ENCODE data around the gene SCCPDH.
A peak's percentile ranks its signal among the peaks of the same experiment; 100 is the strongest.
"Not testable (repeated sequence)": the region's sequence is repeated elsewhere in the genome, so short reads cannot be mapped to it uniquely, and the experiment has no call there.

SCCPDH gene

DNA sequence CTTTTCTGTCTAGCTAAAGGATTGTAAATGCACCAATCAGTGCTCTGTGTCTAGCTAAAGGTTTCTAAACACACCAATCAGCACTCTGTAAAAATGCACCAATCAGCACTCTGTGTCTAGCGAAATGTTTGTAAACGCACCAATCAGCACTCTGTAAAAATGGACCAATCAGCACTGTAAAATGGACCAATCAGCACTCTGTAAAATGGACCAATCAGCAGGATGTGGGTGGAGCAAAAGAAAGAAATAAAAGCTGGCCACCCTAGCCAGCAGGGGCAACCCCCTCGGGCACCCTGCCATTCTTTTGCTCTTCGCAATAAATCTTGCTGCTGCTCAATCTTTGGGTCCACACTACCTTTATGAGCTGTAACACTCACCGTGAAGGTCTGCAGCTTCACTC is 11.8 kb upstream of the SCCPDH start:
- H3K4me3 ChIP-seq (ENCODE audit: low read length); H3K27me3 ChIP-seq (ENCODE audit: control insufficient read depth, insufficient read depth, low read length); H3K4me1 ChIP-seq (ENCODE audit: control insufficient read depth, insufficient read depth, low read length); H3K9ac ChIP-seq (ENCODE audit: low read length); H3K27ac ChIP-seq (ENCODE audit: low read depth, low read length); H3K36me3 ChIP-seq (ENCODE audit: control insufficient read depth, insufficient read depth, low read length): not testable (repeated sequence)

DNA sequence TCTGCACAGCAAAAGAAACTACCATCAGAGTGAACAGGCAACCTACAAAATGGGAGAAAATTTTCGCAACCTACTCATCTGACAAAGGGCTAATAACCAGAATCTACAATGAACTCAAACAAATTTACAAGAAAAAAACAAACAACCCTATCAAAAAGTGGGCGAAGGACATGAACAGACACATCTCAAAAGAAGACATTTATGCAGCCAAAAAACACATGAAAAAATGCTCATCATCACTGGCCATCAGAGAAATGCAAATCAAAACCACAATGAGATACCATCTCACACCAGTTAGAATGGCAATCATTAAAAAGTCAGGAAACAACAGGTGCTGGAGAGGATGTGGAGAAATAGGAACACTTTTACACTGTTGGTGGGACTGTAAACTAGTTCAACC is 4.8 kb upstream of the SCCPDH start:
- not testable (repeated sequence) for H3K27ac ChIP-seq (ENCODE audit: low read depth, low read length); H3K36me3 ChIP-seq (ENCODE audit: control insufficient read depth, insufficient read depth, low read length); H3K9ac ChIP-seq (ENCODE audit: low read length); H3K4me3 ChIP-seq (ENCODE audit: low read length); H3K27me3 ChIP-seq (ENCODE audit: control insufficient read depth, insufficient read depth, low read length); H3K4me1 ChIP-seq (ENCODE audit: control insufficient read depth, insufficient read depth, low read length)

- H3K27me3 ChIP-seq (ENCODE audit: control insufficient read depth, insufficient read depth, low read length); H3K27ac ChIP-seq (ENCODE audit: low read depth, low read length); H3K4me3 ChIP-seq (ENCODE audit: low read length); H3K4me1 ChIP-seq (ENCODE audit: control insufficient read depth, insufficient read depth, low read length); H3K36me3 ChIP-seq (ENCODE audit: control insufficient read depth, insufficient read depth, low read length); H3K9ac ChIP-seq (ENCODE audit: low read length): not testable (repeated sequence)
Observed at GRCh38 chr1:246720814-246721213, 3.4 kb upstream of the SCCPDH start.

GRCh38 chr1:246722720-246723119 is 1.5 kb upstream of the SCCPDH start:
- H3K4me3 ChIP-seq (ENCODE audit: low read length), result no peak overlapping the region
- no peaks in the 10 kb centered on the region for H3K27me3 ChIP-seq (ENCODE audit: control insufficient read depth, insufficient read depth, low read length)
- H3K9ac ChIP-seq (ENCODE audit: low read length), result no peak overlapping the region
- no peaks in the 10 kb centered on the region for H3K4me1 ChIP-seq (ENCODE audit: control insufficient read depth, insufficient read depth, low read length)
- no peak overlapping the region for H3K27ac ChIP-seq (ENCODE audit: low read depth, low read length)
- no peaks in the 10 kb centered on the region for H3K36me3 ChIP-seq (ENCODE audit: control insufficient read depth, insufficient read depth, low read length)

DNA sequence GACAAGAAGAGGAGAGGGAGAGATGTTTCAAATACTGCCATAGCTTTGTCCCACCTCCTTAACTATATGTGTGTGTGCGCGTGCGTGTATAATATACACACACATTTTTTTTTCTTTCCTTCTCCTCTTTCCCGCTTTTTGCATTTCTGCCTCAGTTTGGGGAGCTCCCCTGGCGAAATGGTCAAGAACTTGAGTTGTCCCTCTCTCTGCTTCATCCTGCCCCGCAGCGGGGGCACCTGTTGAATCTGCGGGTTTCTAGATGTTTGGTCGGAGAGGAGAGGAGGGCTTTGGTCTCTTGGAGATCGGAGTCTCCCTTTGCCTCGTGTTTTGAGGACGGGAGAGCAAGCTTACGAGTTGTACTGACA is 504 bp downstream of the SCCPDH start:
- H3K36me3 ChIP-seq (ENCODE audit: control insufficient read depth, insufficient read depth, low read length), result peaks cover 3% of the 10 kb centered on the region
- no peaks in the 10 kb centered on the region for H3K4me1 ChIP-seq (ENCODE audit: control insufficient read depth, insufficient read depth, low read length)
- H3K4me3 ChIP-seq (ENCODE audit: low read length), result peak overlapping the region; percentile 88
- H3K27ac ChIP-seq (ENCODE audit: low read depth, low read length), result peak overlapping the region; percentile 90
- H3K27me3 ChIP-seq (ENCODE audit: control insufficient read depth, insufficient read depth, low read length), result no peaks in the 10 kb centered on the region
- peak overlapping the region; percentile 68 for H3K9ac ChIP-seq (ENCODE audit: low read length)

- Histone ChIP-seq H3K9ac (ENCODE audit: low read length) (no peak overlapping the region), H3K27ac (ENCODE audit: low read depth, low read length) (peak overlapping the region; percentile 90), H3K27me3 (ENCODE audit: control insufficient read depth, insufficient read depth, low read length) (no peaks in the 10 kb centered on the region), H3K4me1 (ENCODE audit: control insufficient read depth, insufficient read depth, low read length) (no peaks in the 10 kb centered on the region), H3K4me3 (ENCODE audit: low read length) (peak overlapping the region; percentile 88), H3K36me3 (ENCODE audit: control insufficient read depth, insufficient read depth, low read length) (peaks cover 3% of the 10 kb centered on the region)
Observed at GRCh38 chr1:246725191-246725590, 982 bp downstream of the SCCPDH start.

DNA sequence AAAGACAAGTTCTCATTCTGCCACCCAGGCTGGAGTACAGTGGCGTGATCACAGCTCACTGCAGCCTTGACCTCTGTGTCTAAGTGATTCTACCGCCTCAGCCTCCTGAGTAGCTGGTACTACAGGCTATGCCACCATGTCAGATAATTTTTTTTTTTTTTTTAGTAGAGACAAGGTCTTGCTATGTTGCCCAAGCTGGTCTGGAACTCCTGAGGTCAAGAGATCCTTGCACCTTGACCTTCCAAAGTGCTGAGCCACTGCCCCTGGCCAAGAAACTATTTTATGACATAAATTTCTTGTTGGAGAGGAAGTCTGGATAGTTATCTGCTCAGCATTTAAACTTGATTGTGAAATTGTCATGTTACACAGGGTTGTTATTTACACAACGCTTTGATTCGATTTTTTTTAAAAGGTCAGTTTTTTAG is 2.1 kb downstream of the SCCPDH start:
- H3K27ac ChIP-seq (ENCODE audit: low read depth, low read length), result peak overlapping the region; percentile 48
- H3K4me1 ChIP-seq (ENCODE audit: control insufficient read depth, insufficient read depth, low read length), result no peaks in the 10 kb centered on the region
- no peak overlapping the region for H3K4me3 ChIP-seq (ENCODE audit: low read length)
- peaks cover 3% of the 10 kb centered on the region for H3K36me3 ChIP-seq (ENCODE audit: control insufficient read depth, insufficient read depth, low read length)
- no peaks in the 10 kb centered on the region for H3K27me3 ChIP-seq (ENCODE audit: control insufficient read depth, insufficient read depth, low read length)
- no peak overlapping the region for H3K9ac ChIP-seq (ENCODE audit: low read length)

DNA sequence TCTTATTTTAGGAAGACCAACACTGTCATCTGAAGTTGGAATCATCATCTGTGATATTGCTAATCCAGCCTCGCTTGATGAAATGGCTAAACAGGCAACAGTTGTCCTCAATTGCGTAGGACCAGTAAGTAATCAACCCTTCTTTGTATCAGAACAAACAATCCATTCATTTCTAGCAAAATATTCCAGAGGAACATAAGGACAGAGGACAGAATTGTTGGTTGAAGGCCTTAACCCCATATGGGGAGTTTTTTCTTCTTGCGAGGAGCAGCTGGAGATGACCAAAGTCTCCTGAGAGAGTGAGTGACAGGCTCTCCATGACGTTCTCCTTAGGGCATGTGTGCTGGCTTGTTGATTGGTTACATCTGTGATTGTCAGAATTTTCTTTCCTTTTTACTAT is 2.7 kb downstream of the SCCPDH start:
- Histone ChIP-seq H3K27ac (ENCODE audit: low read depth, low read length) (no peak overlapping the region), H3K4me1 (ENCODE audit: control insufficient read depth, insufficient read depth, low read length) (no peaks in the 10 kb centered on the region), H3K27me3 (ENCODE audit: control insufficient read depth, insufficient read depth, low read length) (no peaks in the 10 kb centered on the region), H3K36me3 (ENCODE audit: control insufficient read depth, insufficient read depth, low read length) (peaks cover 3% of the 10 kb centered on the region), H3K9ac (ENCODE audit: low read length) (no peak overlapping the region), H3K4me3 (ENCODE audit: low read length) (no peak overlapping the region)

- peaks cover 3% of the 10 kb centered on the region for H3K36me3 ChIP-seq (ENCODE audit: control insufficient read depth, insufficient read depth, low read length)
- H3K4me3 ChIP-seq (ENCODE audit: low read length), result no peak overlapping the region
- no peak overlapping the region for H3K9ac ChIP-seq (ENCODE audit: low read length)
- no peaks in the 10 kb centered on the region for H3K4me1 ChIP-seq (ENCODE audit: control insufficient read depth, insufficient read depth, low read length)
- no peak overlapping the region for H3K27ac ChIP-seq (ENCODE audit: low read depth, low read length)
- H3K27me3 ChIP-seq (ENCODE audit: control insufficient read depth, insufficient read depth, low read length), result no peaks in the 10 kb centered on the region
Observed at GRCh38 chr1:246727594-246727993, 3.4 kb downstream of the SCCPDH start.

- H3K27me3 ChIP-seq (ENCODE audit: control insufficient read depth, insufficient read depth, low read length), result no peaks in the 10 kb centered on the region
- H3K4me1 ChIP-seq (ENCODE audit: control insufficient read depth, insufficient read depth, low read length), result no peaks in the 10 kb centered on the region
- no peak overlapping the region for H3K27ac ChIP-seq (ENCODE audit: low read depth, low read length)
- no peak overlapping the region for H3K9ac ChIP-seq (ENCODE audit: low read length)
- peaks cover 3% of the 10 kb centered on the region for H3K36me3 ChIP-seq (ENCODE audit: control insufficient read depth, insufficient read depth, low read length)
- no peak overlapping the region for H3K4me3 ChIP-seq (ENCODE audit: low read length)
Observed at GRCh38 chr1:246728311-246728710, 4.1 kb downstream of the SCCPDH start.

GRCh38 chr1:246729040-246729439 is 4.8 kb downstream of the SCCPDH start:
- not testable (repeated sequence) for H3K4me3 ChIP-seq (ENCODE audit: low read length); H3K27ac ChIP-seq (ENCODE audit: low read depth, low read length); H3K27me3 ChIP-seq (ENCODE audit: control insufficient read depth, insufficient read depth, low read length); H3K9ac ChIP-seq (ENCODE audit: low read length); H3K4me1 ChIP-seq (ENCODE audit: control insufficient read depth, insufficient read depth, low read length); H3K36me3 ChIP-seq (ENCODE audit: control insufficient read depth, insufficient read depth, low read length)

- Histone ChIP-seq H3K36me3 (ENCODE audit: control insufficient read depth, insufficient read depth, low read length) (peaks cover 3% of the 10 kb centered on the region), H3K4me1 (ENCODE audit: control insufficient read depth, insufficient read depth, low read length) (no peaks in the 10 kb centered on the region), H3K27me3 (ENCODE audit: control insufficient read depth, insufficient read depth, low read length) (no peaks in the 10 kb centered on the region), H3K9ac (ENCODE audit: low read length) (no peak overlapping the region), H3K27ac (ENCODE audit: low read depth, low read length) (no peak overlapping the region), H3K4me3 (ENCODE audit: low read length) (no peak overlapping the region)
Observed at GRCh38 chr1:246730839-246731238, 6.6 kb downstream of the SCCPDH start.

GRCh38 chr1:246731873-246732272 is 7.7 kb downstream of the SCCPDH start:
- H3K4me1 ChIP-seq (ENCODE audit: control insufficient read depth, insufficient read depth, low read length); H3K27me3 ChIP-seq (ENCODE audit: control insufficient read depth, insufficient read depth, low read length); H3K27ac ChIP-seq (ENCODE audit: low read depth, low read length); H3K9ac ChIP-seq (ENCODE audit: low read length); H3K36me3 ChIP-seq (ENCODE audit: control insufficient read depth, insufficient read depth, low read length); H3K4me3 ChIP-seq (ENCODE audit: low read length): not testable (repeated sequence)

DNA sequence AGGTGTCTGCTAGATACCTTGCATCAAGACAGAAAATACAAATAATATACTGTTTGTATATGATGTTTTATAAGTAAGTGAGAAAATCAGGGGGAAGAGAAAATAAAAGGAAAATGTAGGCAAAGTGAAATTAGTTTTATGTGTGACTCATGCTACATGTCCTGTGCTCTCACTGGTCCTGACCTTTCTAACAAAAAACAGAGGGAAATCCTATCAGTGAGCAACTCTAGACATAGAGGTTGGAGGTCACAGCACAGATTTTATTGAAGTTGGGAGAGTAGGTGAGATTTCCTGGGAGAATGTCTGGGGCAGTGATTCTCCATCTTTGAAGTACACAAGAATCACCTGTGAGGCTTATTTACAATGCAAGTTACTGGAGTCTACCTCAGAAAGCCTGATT is 9.5 kb downstream of the SCCPDH start:
- Histone ChIP-seq H3K4me1 (ENCODE audit: control insufficient read depth, insufficient read depth, low read length) (no peaks in the 10 kb centered on the region), H3K9ac (ENCODE audit: low read length) (no peak overlapping the region), H3K27ac (ENCODE audit: low read depth, low read length) (no peak overlapping the region), H3K4me3 (ENCODE audit: low read length) (no peak overlapping the region), H3K36me3 (ENCODE audit: control insufficient read depth, insufficient read depth, low read length) (peaks cover 3% of the 10 kb centered on the region), H3K27me3 (ENCODE audit: control insufficient read depth, insufficient read depth, low read length) (no peaks in the 10 kb centered on the region)
